Activated CD4-positive, alpha-beta T cell treated with anti-CD3 and anti-CD28 coated beads, Interleukin-2, amount 10 ng/mL, durations not matched to agents 7 days and 5 days (primary cell): ENCODE measurements around the gene ENTPD8. TPM values are rescaled to one million over a fixed set of nuclear protein-coding genes. Genes with fewer than 3 reads are reported as not detected.

Source experiments
- CTCF ChIA-PET: fragments of 350-600 bp; sonication (Branson Sonifier 250); formaldehyde crosslinking; loops from one replicate; lab custom pipeline; 2021; ENCODE audit warnings: antibody characterized with exemption; lab: Charles Lee
- POLR2A ChIA-PET: fragments of 350-600 bp; sonication (Branson Sonifier 250); formaldehyde crosslinking; loops from one replicate; lab custom pipeline; 2021; ENCODE audit warnings: antibody characterized with exemption; lab: Charles Lee
- DNase-seq: peaks from one replicate; pipeline ENCODE4 v3.0.0-alpha.2; 2020
- H3K27ac Mint-ChIP-seq: one replicate; pipeline ENCODE4 v1.8.0; 2021; ENCODE audit warnings: mild to moderate bottlenecking, moderate library complexity, mixed read lengths
- H3K27me3 Mint-ChIP-seq: one replicate; pipeline ENCODE4 v1.8.0; 2021; ENCODE audit warnings: mixed read lengths
- H3K36me3 Mint-ChIP-seq: one replicate; pipeline ENCODE4 v1.8.0; 2021; ENCODE audit warnings: low read depth, mixed read lengths
- H3K4me1 Mint-ChIP-seq: one replicate; pipeline ENCODE4 v1.8.0; 2021; ENCODE audit warnings: mixed read lengths
- H3K4me3 Mint-ChIP-seq: one replicate; pipeline ENCODE4 v1.8.0; 2021; ENCODE audit warnings: mild to moderate bottlenecking, moderate library complexity, mixed read lengths
- H3K9me3 Mint-ChIP-seq: one replicate; pipeline ENCODE4 v1.8.0; 2021; ENCODE audit warnings: mixed read lengths
- total RNA-seq, 2 experiments: library from RNA; stranded (reverse); gene quantifications; one replicate each; pipeline ENCODE4 v1.2.3, GENCODE V29; 2021

Gene ENTPD8
- total RNA-seq, 2 experiments from 2014 or later, result not detected

GRCh38 chr9:137434498-137435380 lies 6.4 kb downstream of the ENTPD8 start:
- no peak overlapping the region for H3K27ac Mint-ChIP-seq
- peaks cover 2% of the 10 kb centered on the region for H3K4me1 Mint-ChIP-seq
- peaks cover 4% of the 10 kb centered on the region for H3K27me3 Mint-ChIP-seq
- H3K4me3 Mint-ChIP-seq, result no peak overlapping the region
- POLR2A ChIA-PET, result no interaction called here
- H3K9me3 Mint-ChIP-seq, result no peaks in the 10 kb centered on the region
- no peaks in the 10 kb centered on the region for H3K36me3 Mint-ChIP-seq
- DNase-seq, result no peak
- CTCF ChIA-PET, result interaction anchor here (0.7 to 2.3 kb wide), 3 partner anchors 9 to 12 kb away, joined by 3 to 13 read pairs (median 6); partner anchors contain the start of genes EXD3 and NOXA1

GRCh38 chr9:137433916-137434431 lies 7.2 kb downstream of the ENTPD8 start:
- ChIA-PET POLR2A (no interaction called here), CTCF (interaction anchor here (1.6 to 2.3 kb wide), 2 partner anchors 10 to 11 kb away, joined by 6 to 13 read pairs; partner anchors contain the start of genes EXD3 and NOXA1)
- Mint-ChIP-seq H3K9me3 (no peaks in the 10 kb centered on the region), H3K4me3 (no peak overlapping the region), H3K36me3 (no peaks in the 10 kb centered on the region), H3K27ac (no peak overlapping the region), H3K4me1 (no peaks in the 10 kb centered on the region), H3K27me3 (no peaks in the 10 kb centered on the region)
- DNase-seq, result no peak

- no peak overlapping the region for H3K4me3 Mint-ChIP-seq
- ChIA-PET POLR2A (no interaction called here), CTCF (interaction anchor here (1.6 to 2.3 kb wide), 2 partner anchors 10 kb away, joined by 6 to 13 read pairs; partner anchors contain the start of genes EXD3 and NOXA1)
- H3K27me3 Mint-ChIP-seq, result no peaks in the 10 kb centered on the region
- no peak overlapping the region for H3K27ac Mint-ChIP-seq
- H3K9me3 Mint-ChIP-seq, result no peaks in the 10 kb centered on the region
- no peaks in the 10 kb centered on the region for H3K36me3 Mint-ChIP-seq
- H3K4me1 Mint-ChIP-seq, result no peaks in the 10 kb centered on the region
- no peak for DNase-seq
Observed at GRCh38 chr9:137433349-137433915, 7.7 kb downstream of the ENTPD8 start.

- DNase-seq, result no peak
- no peaks in the 10 kb centered on the region for H3K4me1 Mint-ChIP-seq
- POLR2A ChIA-PET, result no interaction called here
- H3K27me3 Mint-ChIP-seq, result no peaks in the 10 kb centered on the region
- CTCF ChIA-PET, result interaction anchor here (1.6 to 2.3 kb wide), 2 partner anchors 10 to 11 kb away, joined by 6 to 13 read pairs; partner anchors contain the start of genes EXD3 and NOXA1
- H3K27ac Mint-ChIP-seq, result no peak overlapping the region
- H3K9me3 Mint-ChIP-seq, result no peaks in the 10 kb centered on the region
- no peaks in the 10 kb centered on the region for H3K36me3 Mint-ChIP-seq
- no peak overlapping the region for H3K4me3 Mint-ChIP-seq
Observed at GRCh38 chr9:137432687-137433348, 8.3 kb downstream of the ENTPD8 start.

- no peaks in the 10 kb centered on the region for H3K36me3 Mint-ChIP-seq
- no peak overlapping the region for H3K4me3 Mint-ChIP-seq
- no peaks in the 10 kb centered on the region for H3K27me3 Mint-ChIP-seq
- ChIA-PET CTCF (interaction anchor here (0.8 kb wide), 1 partner anchor 8 kb away, joined by 3 read pairs; the partner anchor contains the start of genes EXD3 and NOXA1), POLR2A (no interaction called here)
- no peaks in the 10 kb centered on the region for H3K4me1 Mint-ChIP-seq
- H3K9me3 Mint-ChIP-seq, result no peaks in the 10 kb centered on the region
- DNase-seq, result no peak
- no peak overlapping the region for H3K27ac Mint-ChIP-seq
Observed at GRCh38 chr9:137431416-137431931, 9.7 kb downstream of the ENTPD8 start.

- Mint-ChIP-seq H3K36me3 (no peaks in the 10 kb centered on the region), H3K4me1 (no peaks in the 10 kb centered on the region), H3K27me3 (no peaks in the 10 kb centered on the region), H3K4me3 (no peak overlapping the region), H3K27ac (no peak overlapping the region), H3K9me3 (no peaks in the 10 kb centered on the region)
- DNase-seq, result no peak
- POLR2A ChIA-PET, result no interaction called here
- CTCF ChIA-PET, result interaction anchor here (0.7 kb wide), 1 partner anchor 15 kb away, joined by 3 read pairs; no protein-coding TSS in a partner anchor
Observed at GRCh38 chr9:137430723-137431415, 10.3 kb downstream of the ENTPD8 start.

- Mint-ChIP-seq H3K27me3 (no peaks in the 10 kb centered on the region), H3K36me3 (no peaks in the 10 kb centered on the region), H3K4me3 (no peak overlapping the region), H3K4me1 (no peaks in the 10 kb centered on the region), H3K9me3 (no peaks in the 10 kb centered on the region), H3K27ac (no peak overlapping the region)
- CTCF ChIA-PET, result interaction anchor here (0.7 kb wide), 1 partner anchor 16 kb away, joined by 3 read pairs; no protein-coding TSS in a partner anchor
- POLR2A ChIA-PET, result no interaction called here
- DNase-seq, result no peak
Observed at GRCh38 chr9:137429974-137430722, 11.0 kb downstream of the ENTPD8 start.

GRCh38 chr9:137429546-137429890 lies 11.6 kb downstream of the ENTPD8 start:
- CTCF ChIA-PET, result no interaction called here
- Mint-ChIP-seq H3K4me1 (no peaks in the 10 kb centered on the region), H3K9me3 (no peaks in the 10 kb centered on the region), H3K36me3 (no peaks in the 10 kb centered on the region), H3K27me3 (peaks cover 6% of the 10 kb centered on the region), H3K27ac (no peak overlapping the region), H3K4me3 (no peak overlapping the region)
- POLR2A ChIA-PET, result no interaction called here
- no peak for DNase-seq

GRCh38 chr9:137428841-137429545 lies 12.2 kb downstream of the ENTPD8 start:
- H3K27ac Mint-ChIP-seq, result no peak overlapping the region
- H3K36me3 Mint-ChIP-seq, result no peaks in the 10 kb centered on the region
- no peaks in the 10 kb centered on the region for H3K9me3 Mint-ChIP-seq
- CTCF ChIA-PET, result no interaction called here
- DNase-seq, result no peak
- no peaks in the 10 kb centered on the region for H3K4me1 Mint-ChIP-seq
- peaks cover 11% of the 10 kb centered on the region for H3K27me3 Mint-ChIP-seq
- POLR2A ChIA-PET, result no interaction called here
- no peak overlapping the region for H3K4me3 Mint-ChIP-seq

- H3K9me3 Mint-ChIP-seq, result no peaks in the 10 kb centered on the region
- no peaks in the 10 kb centered on the region for H3K36me3 Mint-ChIP-seq
- peaks cover 11% of the 10 kb centered on the region for H3K27me3 Mint-ChIP-seq
- H3K4me3 Mint-ChIP-seq, result no peak overlapping the region
- ChIA-PET POLR2A (no interaction called here), CTCF (no interaction called here)
- H3K4me1 Mint-ChIP-seq, result no peaks in the 10 kb centered on the region
- no peak for DNase-seq
- no peak overlapping the region for H3K27ac Mint-ChIP-seq
Observed at GRCh38 chr9:137428311-137428630, 12.9 kb downstream of the ENTPD8 start.
